ENCODE results near the gene ADAMTS10.
"Not testable (repeated sequence)": the region's sequence is repeated elsewhere in the genome, so short reads cannot be mapped to it uniquely, and the experiment has no call there.

ADAMTS10 gene

DNA sequence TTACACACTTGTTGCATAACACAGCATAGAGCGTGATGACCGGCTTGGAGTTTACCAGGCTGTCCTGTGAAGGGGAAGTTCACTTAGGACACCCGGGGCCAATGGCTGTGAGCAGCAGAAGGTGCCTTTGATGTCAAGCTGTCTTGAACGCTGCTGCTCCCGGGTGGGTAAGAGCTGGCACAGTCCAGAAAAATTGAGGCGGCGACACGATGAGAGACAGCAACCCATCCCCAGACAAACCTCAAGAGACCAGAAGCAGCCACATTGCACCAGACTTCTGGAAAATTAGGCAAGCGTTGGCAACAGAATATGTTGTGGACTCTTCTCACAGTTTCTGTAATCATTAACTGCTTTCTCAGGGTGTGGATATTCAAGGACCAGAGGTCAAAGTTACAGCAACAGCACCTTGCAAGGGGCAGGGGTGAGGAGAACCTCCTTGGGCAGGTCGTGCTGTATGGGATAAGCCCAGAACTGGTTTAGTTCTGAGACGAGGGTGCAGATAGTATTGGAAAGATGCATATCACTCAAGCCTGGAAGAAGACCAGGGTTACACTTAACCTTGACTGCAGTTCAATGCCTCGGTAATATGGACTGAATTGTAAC lies 30.0 kb upstream of the ADAMTS10 start:
- DNase-seq, result no peak
- no peaks in the 10 kb centered on the region for H3K36me3 ChIP-seq
- H3K27me3 ChIP-seq, result no peaks in the 10 kb centered on the region
- H3K4me1 ChIP-seq, result no peaks in the 10 kb centered on the region
- H3K4me3 ChIP-seq (ENCODE audit: low read depth, low read length), result no peak overlapping the region
- TF ChIP-seq, protein P1, sequence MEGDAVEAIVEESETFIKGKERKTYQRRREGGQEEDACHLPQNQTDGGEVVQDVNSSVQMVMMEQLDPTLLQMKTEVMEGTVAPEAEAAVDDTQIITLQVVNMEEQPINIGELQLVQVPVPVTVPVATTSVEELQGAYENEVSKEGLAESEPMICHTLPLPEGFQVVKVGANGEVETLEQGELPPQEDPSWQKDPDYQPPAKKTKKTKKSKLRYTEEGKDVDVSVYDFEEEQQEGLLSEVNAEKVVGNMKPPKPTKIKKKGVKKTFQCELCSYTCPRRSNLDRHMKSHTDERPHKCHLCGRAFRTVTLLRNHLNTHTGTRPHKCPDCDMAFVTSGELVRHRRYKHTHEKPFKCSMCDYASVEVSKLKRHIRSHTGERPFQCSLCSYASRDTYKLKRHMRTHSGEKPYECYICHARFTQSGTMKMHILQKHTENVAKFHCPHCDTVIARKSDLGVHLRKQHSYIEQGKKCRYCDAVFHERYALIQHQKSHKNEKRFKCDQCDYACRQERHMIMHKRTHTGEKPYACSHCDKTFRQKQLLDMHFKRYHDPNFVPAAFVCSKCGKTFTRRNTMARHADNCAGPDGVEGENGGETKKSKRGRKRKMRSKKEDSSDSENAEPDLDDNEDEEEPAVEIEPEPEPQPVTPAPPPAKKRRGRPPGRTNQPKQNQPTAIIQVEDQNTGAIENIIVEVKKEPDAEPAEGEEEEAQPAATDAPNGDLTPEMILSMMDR (IDR thresholded peaks at IDR 0.05; ENCODE audit: low read depth, low read length), result no peak
- no peaks in the 10 kb centered on the region for H3K9me3 ChIP-seq

DNA sequence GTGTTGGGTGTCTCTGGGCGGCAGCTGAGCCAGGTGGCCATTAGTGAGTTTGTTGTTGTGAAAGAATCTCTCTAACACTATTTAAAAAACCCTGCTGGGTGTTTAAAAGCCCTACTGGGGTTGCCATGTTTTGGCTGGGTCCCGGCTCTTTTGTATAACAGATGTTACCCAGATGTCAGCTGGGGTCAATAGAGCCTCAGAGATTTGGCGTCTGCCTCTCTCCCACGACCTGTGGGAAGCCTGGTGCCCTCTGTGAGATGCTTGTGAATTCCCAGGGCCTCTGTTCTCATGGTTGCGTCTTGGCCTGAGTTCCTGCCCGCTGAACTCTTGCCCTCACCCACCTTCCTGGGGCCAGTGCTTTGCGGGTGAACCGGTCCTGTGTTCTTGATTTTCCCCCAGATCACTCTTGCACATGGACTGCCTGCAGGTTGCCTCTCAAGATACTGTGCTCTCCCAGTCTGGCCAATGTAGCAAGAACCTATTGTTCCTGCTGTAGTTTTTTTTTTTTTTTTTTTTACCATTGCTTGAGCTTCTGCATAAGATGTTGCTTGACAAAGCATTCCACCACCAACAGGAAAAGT lies 29.4 kb upstream of the ADAMTS10 start:
- DNase-seq, result no peak
- no peaks in the 10 kb centered on the region for H3K9me3 ChIP-seq
- TF ChIP-seq, protein P1 (IDR thresholded peaks at IDR 0.05; ENCODE audit: low read depth, low read length), result no peak
- H3K36me3 ChIP-seq, result no peaks in the 10 kb centered on the region
- no peak overlapping the region for H3K4me3 ChIP-seq (ENCODE audit: low read depth, low read length)
- H3K4me1 ChIP-seq, result no peaks in the 10 kb centered on the region
- H3K27me3 ChIP-seq, result no peaks in the 10 kb centered on the region

DNA sequence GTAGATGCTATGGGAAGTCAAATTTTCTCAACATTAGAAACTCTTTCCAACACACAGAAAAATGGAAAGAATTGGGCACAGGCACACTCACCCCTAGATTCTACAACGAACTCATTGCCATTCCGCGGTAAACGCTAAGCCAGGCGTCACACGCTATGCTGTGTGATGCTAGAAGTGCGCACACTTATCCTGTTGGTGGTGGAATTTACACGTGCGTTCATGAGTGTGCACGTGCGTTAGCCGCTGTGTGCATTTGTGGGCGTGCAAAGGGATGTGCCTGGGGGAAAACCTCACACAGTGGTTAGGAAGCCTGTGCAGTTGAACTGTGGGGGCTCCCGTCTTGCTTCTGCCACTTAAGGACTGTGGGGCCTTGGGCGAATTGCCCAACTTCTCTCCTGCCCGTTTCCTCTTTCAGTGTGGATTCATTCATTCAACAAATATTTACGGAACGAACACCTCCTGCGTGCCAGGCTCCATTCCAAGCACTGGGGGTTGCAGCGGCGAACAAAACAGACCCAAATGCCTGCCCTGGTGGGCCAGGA lies 27.6 kb upstream of the ADAMTS10 start:
- Histone ChIP-seq H3K36me3 (no peaks in the 10 kb centered on the region), H3K27me3 (no peaks in the 10 kb centered on the region), H3K4me3 (ENCODE audit: low read depth, low read length) (no peak overlapping the region), H3K9me3 (no peaks in the 10 kb centered on the region), H3K4me1 (no peaks in the 10 kb centered on the region)
- no peak for DNase-seq
- TF ChIP-seq, protein P1 (IDR thresholded peaks at IDR 0.05; ENCODE audit: low read depth, low read length), result no peak

DNA sequence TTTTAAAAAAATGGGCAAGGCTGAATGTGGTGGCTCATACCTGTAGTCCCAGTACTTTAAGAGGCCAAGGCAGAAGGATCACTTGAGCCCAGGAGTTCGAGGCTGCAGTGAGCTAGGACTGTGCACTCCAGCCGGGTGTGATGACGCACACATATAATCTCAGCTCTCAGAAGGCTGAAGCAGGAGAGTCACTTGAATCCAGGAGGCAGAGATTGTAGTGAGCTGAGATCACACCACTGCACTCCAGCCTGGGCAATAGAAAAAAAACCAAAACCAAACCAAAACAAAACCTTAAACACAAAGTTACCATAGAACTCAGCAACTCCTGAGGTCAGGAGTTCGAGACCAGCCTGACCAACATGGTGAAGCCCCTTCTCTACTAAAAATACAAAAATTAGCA lies 26.6 kb upstream of the ADAMTS10 start:
- not testable (repeated sequence) for H3K27me3 ChIP-seq; H3K9me3 ChIP-seq; H3K4me3 ChIP-seq (ENCODE audit: low read depth, low read length); DNase-seq; H3K4me1 ChIP-seq; H3K36me3 ChIP-seq

DNA sequence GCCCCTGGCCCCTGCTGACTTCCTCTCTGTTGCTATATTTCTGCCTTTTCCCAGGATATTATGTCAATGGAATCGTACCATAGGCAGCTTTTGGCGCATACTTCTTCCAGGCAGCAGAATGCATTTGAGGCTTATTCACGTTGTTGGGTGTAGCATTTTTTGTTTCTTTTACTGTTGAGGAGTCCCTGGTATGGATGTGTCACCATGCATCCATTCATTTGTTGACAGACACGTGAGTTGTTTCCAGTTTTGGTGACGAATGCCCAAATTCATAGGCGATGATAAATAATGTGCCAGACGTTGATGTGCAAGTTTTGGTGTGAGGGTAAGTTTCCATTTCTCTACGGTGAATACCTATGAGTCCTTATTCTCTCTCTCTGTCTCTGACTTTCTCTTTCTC lies 24.9 kb upstream of the ADAMTS10 start:
- Histone ChIP-seq H3K27me3 (no peaks in the 10 kb centered on the region), H3K4me1 (no peaks in the 10 kb centered on the region), H3K36me3 (no peaks in the 10 kb centered on the region), H3K9me3 (no peaks in the 10 kb centered on the region), H3K4me3 (ENCODE audit: low read depth, low read length) (no peak overlapping the region)
- no peak for DNase-seq
- TF ChIP-seq, protein P1 (IDR thresholded peaks at IDR 0.05; ENCODE audit: low read depth, low read length), result no peak

DNA sequence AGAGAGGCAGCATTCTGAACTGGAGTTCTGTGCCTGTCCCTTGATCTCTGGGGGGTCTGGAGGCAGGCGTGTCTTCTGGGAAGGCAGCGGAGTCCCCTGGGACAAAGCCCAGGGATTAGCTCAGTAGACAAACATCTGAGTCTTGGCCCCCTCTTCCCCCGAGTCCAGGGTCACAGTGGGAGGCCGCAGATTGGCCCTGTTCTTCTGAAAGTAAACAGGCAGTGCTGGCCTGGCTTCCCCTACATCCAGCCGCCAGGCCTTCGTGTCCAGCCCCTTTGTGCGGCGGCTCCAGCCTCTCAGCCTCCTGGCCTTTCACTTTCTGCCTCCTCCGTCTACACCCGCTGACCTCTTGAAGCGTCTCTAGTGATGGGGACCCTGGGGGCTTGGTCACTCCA lies 20.9 kb upstream of the ADAMTS10 start:
- Histone ChIP-seq H3K4me3 (ENCODE audit: low read depth, low read length) (no peak overlapping the region), H3K9me3 (no peaks in the 10 kb centered on the region), H3K36me3 (no peaks in the 10 kb centered on the region), H3K4me1 (no peaks in the 10 kb centered on the region), H3K27me3 (no peaks in the 10 kb centered on the region)
- no peak for DNase-seq
- TF ChIP-seq, protein P1 (IDR thresholded peaks at IDR 0.05; ENCODE audit: low read depth, low read length), result no peak

All from BE2C (cell line).